Mesothelial cell of epicardium (in vitro differentiated cells): Measurements from ENCODE around the gene TMEFF1. TPM values are rescaled to one million over a fixed set of nuclear protein-coding genes. Genes with fewer than 3 reads are reported as not detected.

Experiments
- DNase-seq, 2 experiments: peaks; one replicate each; pipeline ENCODE4 v3.0.0; 2021; ENCODE audit warnings: low spot score in 2 of 2; ENCODE audit not compliant: unreplicated experiment in 2 of 2
- H3K27ac Mint-ChIP-seq: 2 replicates; pipeline ENCODE4 v1.8.0; 2021; ENCODE audit warnings: mixed read lengths
- H3K27me3 Mint-ChIP-seq: 2 replicates; pipeline ENCODE4 v1.8.0; 2021; ENCODE audit warnings: low read depth, mixed read lengths
- H3K36me3 Mint-ChIP-seq: 2 replicates; pipeline ENCODE4 v1.8.0; 2021; ENCODE audit warnings: mixed read lengths
- H3K4me1 Mint-ChIP-seq: 2 replicates; pipeline ENCODE4 v1.8.0; 2021; ENCODE audit warnings: mixed read lengths
- H3K4me3 Mint-ChIP-seq: 2 replicates; pipeline ENCODE4 v1.8.0; 2021; ENCODE audit warnings: mild to moderate bottlenecking, moderate library complexity, mixed read lengths
- H3K9me3 Mint-ChIP-seq: 2 replicates; pipeline ENCODE4 v1.8.0; 2021; ENCODE audit warnings: mixed read lengths
- total RNA-seq: library from RNA; stranded (reverse); gene quantifications from 3 replicates; pipeline ENCODE4 v1.2.1, GENCODE V29; 2021
- TF ChIP-seq, protein P1 (sequence below): fragments of 200-600 bp; sonication (generic); IDR thresholded peaks from one replicate; pipeline ENCODE4 v1.5.0; 2021; ENCODE audit warnings: antibody characterized with exemption; ENCODE audit not compliant: unreplicated experiment

The TMEFF1 gene
- total RNA-seq: 19.6 to 25.5 TPM (median 24.3 TPM) in 3 replicates

GRCh38 chr9:100472788-100473275 is at the start of gene TMEFF1:
Gene TMEFF1 (plus strand): TSS chr9:100473149. CDS start chr9:100473545, 396 bp downstream.
- Mint-ChIP-seq H3K4me3 (peak within 1 kb of the TSS; percentile 74), H3K36me3 (no peaks in the 10 kb centered on the region), H3K9me3 (no peaks in the 10 kb centered on the region), H3K27ac (peak within 1 kb of the TSS; percentile 73), H3K4me1 (peaks cover 14% of the 10 kb centered on the region), H3K27me3 (no peaks in the 10 kb centered on the region)
- DNase-seq: peak; percentile 61 to 77
- TF ChIP-seq, protein P1, sequence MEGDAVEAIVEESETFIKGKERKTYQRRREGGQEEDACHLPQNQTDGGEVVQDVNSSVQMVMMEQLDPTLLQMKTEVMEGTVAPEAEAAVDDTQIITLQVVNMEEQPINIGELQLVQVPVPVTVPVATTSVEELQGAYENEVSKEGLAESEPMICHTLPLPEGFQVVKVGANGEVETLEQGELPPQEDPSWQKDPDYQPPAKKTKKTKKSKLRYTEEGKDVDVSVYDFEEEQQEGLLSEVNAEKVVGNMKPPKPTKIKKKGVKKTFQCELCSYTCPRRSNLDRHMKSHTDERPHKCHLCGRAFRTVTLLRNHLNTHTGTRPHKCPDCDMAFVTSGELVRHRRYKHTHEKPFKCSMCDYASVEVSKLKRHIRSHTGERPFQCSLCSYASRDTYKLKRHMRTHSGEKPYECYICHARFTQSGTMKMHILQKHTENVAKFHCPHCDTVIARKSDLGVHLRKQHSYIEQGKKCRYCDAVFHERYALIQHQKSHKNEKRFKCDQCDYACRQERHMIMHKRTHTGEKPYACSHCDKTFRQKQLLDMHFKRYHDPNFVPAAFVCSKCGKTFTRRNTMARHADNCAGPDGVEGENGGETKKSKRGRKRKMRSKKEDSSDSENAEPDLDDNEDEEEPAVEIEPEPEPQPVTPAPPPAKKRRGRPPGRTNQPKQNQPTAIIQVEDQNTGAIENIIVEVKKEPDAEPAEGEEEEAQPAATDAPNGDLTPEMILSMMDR: no peak

- H3K4me3 Mint-ChIP-seq: peak overlapping the region; percentile 90
- no peaks in the 10 kb centered on the region for H3K9me3 Mint-ChIP-seq
- H3K36me3 Mint-ChIP-seq: peaks cover 4% of the 10 kb centered on the region
- no peak for DNase-seq
- TF ChIP-seq, protein P1: no peak
- H3K27me3 Mint-ChIP-seq: no peaks in the 10 kb centered on the region
- H3K27ac Mint-ChIP-seq: peak overlapping the region; percentile 97
- peaks cover 30% of the 10 kb centered on the region for H3K4me1 Mint-ChIP-seq
Measured at GRCh38 chr9:100425758-100426157, 47.2 kb upstream of the TMEFF1 start.

DNA sequence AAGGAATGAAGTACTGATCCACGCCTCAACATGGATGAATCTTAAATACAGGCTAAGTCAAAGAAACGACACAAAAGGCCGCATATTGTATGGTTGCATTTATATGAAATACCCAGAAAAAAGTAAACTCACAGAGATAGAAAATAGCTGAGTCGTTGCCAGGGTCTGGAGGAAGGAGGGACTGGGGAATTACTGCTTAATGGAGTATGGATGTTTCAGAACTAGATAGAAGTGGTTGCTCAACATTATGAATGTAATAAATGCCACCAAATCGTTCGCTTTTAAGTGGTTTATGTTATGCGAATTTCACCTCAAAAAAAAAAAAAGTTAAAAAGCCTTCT is 46.8 kb upstream of the TMEFF1 start:
- no peaks in the 10 kb centered on the region for H3K9me3 Mint-ChIP-seq
- peaks cover 4% of the 10 kb centered on the region for H3K36me3 Mint-ChIP-seq

DNA sequence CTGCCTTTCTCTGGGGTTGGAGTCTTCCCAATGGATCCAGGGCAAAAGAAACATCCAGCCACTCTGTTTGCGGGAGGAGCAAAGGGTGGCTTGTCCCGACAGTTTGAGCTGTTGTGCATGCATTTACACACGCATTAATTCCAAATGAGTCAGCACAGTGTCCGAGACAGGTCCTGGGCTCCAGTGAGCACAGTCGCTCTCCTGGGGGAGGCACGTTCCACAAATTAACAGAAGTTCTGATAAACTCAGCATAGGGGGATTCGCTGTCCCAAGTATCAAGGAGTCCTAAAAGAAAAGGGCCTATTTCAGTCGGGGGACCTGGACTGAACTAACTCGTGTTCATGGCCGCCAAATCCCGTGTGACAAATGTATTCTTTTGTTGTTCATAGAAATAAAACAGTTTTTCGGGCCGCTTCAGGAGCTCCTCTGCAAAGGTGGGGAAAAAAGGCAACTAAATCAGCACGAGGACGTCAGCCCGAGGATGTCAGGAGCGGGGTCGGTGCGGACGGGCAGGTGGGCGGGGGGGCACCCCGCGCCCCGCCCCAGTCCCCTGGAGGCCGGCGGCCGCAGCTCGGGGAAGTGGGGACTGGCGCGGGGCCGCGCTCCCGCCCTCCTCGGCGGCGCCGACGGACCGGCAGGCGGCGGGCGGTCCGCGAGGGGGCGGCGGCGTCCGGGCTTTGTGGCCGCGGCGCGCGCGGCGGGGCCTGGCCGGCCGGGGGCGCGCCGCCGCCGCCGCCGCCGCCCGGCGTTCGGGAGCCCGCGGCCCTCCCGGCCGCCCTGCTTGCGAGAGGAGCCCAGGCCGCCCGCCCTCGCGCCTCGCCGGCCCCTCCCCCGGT is 46.2 kb upstream of the TMEFF1 start, which contains the start of gene MSANTD3:
Gene MSANTD3 (plus strand): TSS at position 614 of the 836 bp plus-strand sequence. CDS start 14,796 bp downstream, outside the sequence.
- peaks cover 30% of the 10 kb centered on the region for H3K4me1 Mint-ChIP-seq
- TF ChIP-seq, protein P1: no peak
- H3K4me3 Mint-ChIP-seq: peak within 1 kb of the TSS; percentile 90
- H3K27ac Mint-ChIP-seq: peak within 1 kb of the TSS; percentile 97
- H3K36me3 Mint-ChIP-seq: peaks cover 4% of the 10 kb centered on the region
- no peaks in the 10 kb centered on the region for H3K9me3 Mint-ChIP-seq
- DNase-seq: peak; percentile 47 to 71
- H3K27me3 Mint-ChIP-seq: no peaks in the 10 kb centered on the region

More for the DNA sequence above, 46.8 kb upstream of the TMEFF1 start:
- DNase-seq: no peak
- peaks cover 30% of the 10 kb centered on the region for H3K4me1 Mint-ChIP-seq
- TF ChIP-seq, protein P1: no peak
- no peaks in the 10 kb centered on the region for H3K27me3 Mint-ChIP-seq
- H3K27ac Mint-ChIP-seq: peak overlapping the region; percentile 97
- peak overlapping the region; percentile 90 for H3K4me3 Mint-ChIP-seq

DNA sequence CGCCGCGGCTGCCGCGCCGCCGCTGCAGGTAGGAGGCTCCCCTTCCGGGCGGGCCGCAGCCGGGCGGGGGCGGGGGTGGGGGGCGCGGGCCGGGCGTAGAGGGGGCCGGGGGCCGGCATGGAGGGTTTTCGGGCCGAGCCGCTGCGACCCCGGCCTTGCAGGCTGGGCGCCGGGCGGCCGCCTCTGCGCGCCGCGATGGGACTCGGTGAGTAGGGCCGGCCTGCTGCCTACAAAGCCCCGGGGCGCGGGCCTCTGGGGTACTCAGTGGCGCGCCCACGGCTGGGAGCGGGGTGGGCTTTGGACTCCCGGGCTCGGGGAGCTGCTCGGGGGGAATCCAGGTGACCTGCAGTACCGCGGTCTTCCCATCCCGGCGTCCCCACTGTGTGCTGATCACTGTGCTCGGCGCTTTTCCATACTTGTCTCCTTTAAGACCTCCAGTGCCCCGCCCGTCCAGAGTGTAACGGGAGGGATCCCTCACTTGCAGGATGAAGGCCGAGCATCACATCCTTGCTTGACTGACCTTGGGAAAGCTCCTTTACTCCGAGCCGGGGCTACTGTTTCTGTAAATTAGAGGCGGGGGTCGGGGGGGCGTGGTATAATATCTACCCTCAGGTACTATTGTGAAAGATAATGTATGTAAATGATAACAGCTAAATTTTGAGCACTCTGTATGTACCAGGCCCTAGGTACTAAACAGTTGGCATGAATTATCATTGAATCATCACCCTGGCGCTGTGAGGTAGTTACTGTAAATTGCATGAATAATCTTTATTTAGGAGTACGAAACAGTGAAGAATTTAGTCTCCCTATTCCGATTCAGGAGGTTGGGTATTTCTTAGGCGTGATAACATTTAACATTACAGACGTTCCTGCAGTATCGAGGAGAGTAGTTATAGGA is 45.3 kb upstream of the TMEFF1 start:
- H3K4me1 Mint-ChIP-seq: peaks cover 30% of the 10 kb centered on the region
- no peaks in the 10 kb centered on the region for H3K9me3 Mint-ChIP-seq
- TF ChIP-seq, protein P1: no peak
- H3K4me3 Mint-ChIP-seq: peak overlapping the region; percentile 82
- no peaks in the 10 kb centered on the region for H3K27me3 Mint-ChIP-seq
- H3K36me3 Mint-ChIP-seq: peaks cover 4% of the 10 kb centered on the region
- peak overlapping the region; percentile 68 for H3K27ac Mint-ChIP-seq
- peak; percentile 40 to 67 for DNase-seq
